DOHH2 (cell line): Measurements from ENCODE around the gene PIGH.
"Not testable (repeated sequence)": the region's sequence is repeated elsewhere in the genome, so short reads cannot be mapped to it uniquely, and the experiment has no call there.

Experiments used
- H3F3A ChIP-seq: fragments of 200-600 bp; sonication (generic), shearing (Covaris generic); 2 replicates; pipeline ENCODE4 v1.6.0; 2016; ENCODE audit warnings: antibody characterized with exemption, mild to moderate bottlenecking; ENCODE audit not compliant: control insufficient read depth, insufficient read depth
- H3K27ac ChIP-seq: fragments of 200-600 bp; sonication (generic); 2 replicates; pipeline ENCODE4 v1.5.1; 2014; ENCODE audit warnings: low read depth, mild to moderate bottlenecking, low read length, moderate library complexity
- H3K27me3 ChIP-seq: fragments of 200-600 bp; sonication (generic); 2 replicates; pipeline ENCODE4 v1.6.1; 2014; ENCODE audit warnings: mild to moderate bottlenecking, low read length, mixed read lengths; ENCODE audit not compliant: control insufficient read depth
- H3K36me3 ChIP-seq: fragments of 200-600 bp; sonication (generic); 2 replicates; pipeline ENCODE4 v1.6.1; 2014; ENCODE audit warnings: mild to moderate bottlenecking, low read length, moderate library complexity, mixed read lengths; ENCODE audit not compliant: control insufficient read depth
- H3K4me1 ChIP-seq: fragments of 200-600 bp; sonication (generic); 2 replicates; pipeline ENCODE4 v1.6.1; 2014; ENCODE audit warnings: mild to moderate bottlenecking, low read length, mixed read lengths; ENCODE audit not compliant: control insufficient read depth
- H3K4me2 ChIP-seq: fragments of 200-600 bp; sonication (generic); 2 replicates; pipeline ENCODE4 v1.6.0; 2014; ENCODE audit warnings: mild to moderate bottlenecking, low read length, moderate library complexity
- H3K4me3 ChIP-seq: fragments of 200-600 bp; sonication (generic); 2 replicates; pipeline ENCODE4 v1.5.1; 2014; ENCODE audit warnings: mild to moderate bottlenecking, low read length, mixed read lengths
- H3K79me2 ChIP-seq: fragments of 200-600 bp; sonication (generic); 2 replicates; pipeline ENCODE4 v1.6.1; 2014; ENCODE audit warnings: mild to moderate bottlenecking, low read length, mixed read lengths; ENCODE audit not compliant: control insufficient read depth
- H3K9me2 ChIP-seq: fragments of 200-600 bp; sonication (generic); replicated peaks from 2 replicates; pipeline ENCODE4 v1.6.1; 2014; ENCODE audit warnings: mild to moderate bottlenecking, low read length, mixed read lengths; ENCODE audit not compliant: control insufficient read depth
- H3K9me3 ChIP-seq: fragments of 200-600 bp; sonication (generic); 2 replicates; pipeline ENCODE4 v1.6.1; 2014; ENCODE audit warnings: antibody characterized with exemption, low read length, mixed read lengths; ENCODE audit not compliant: control insufficient read depth, insufficient read depth
- H4K20me1 ChIP-seq: fragments of 200-600 bp; sonication (generic); 2 replicates; pipeline ENCODE4 v1.6.0; 2014; ENCODE audit warnings: low read depth, mild to moderate bottlenecking, antibody characterized with exemption, low read length, moderate library complexity; ENCODE audit not compliant: control insufficient read depth, insufficient read depth
- EZH2phosphoT487 ChIP-seq: fragments of 200-600 bp; sonication (generic); IDR thresholded peaks from 2 replicates; pipeline ENCODE4 v1.6.1; 2017; ENCODE audit warnings: borderline replicate concordance, mild to moderate bottlenecking, antibody characterized with exemption, low read length, moderate library complexity, mixed read lengths
- TF ChIP-seq, protein P1 (sequence below): fragments of 200-600 bp; sonication (generic); IDR thresholded peaks from one replicate; pipeline ENCODE4 v1.5.1; 2014; ENCODE audit warnings: antibody characterized with exemption, mild to moderate bottlenecking, low read depth, low read length; ENCODE audit not compliant: poor library complexity, severe bottlenecking

The PIGH gene

DNA sequence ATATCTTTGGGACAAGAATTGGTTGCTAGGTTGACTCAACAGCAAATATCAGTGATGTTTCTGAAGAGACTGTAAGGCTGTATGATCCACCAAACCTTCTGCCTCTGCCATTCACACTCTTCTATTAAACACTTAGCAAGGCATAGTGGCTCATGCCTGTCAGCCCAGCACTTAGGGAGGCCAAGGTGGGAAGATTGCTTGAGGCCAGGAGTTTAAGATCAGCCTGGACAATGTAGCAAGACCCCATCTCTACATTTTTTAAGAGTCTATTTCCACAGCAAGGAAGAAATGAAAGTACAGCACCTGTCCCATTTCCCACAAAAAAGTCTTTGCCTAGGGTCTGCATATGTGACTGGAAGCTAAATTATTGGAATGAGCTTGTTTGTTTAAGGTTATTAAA is 27.5 kb upstream of the PIGH start:
- Histone ChIP-seq H3K27ac (no peak overlapping the region), H3K36me3 (no peaks in the 10 kb centered on the region), H3K4me3 (no peak overlapping the region), H3K27me3 (0 out of 2 replicates have a peak, but pooled peaks cover 2% of the 10 kb centered on the region), H3F3A (no peaks in the 10 kb centered on the region), H3K4me2 (no peak overlapping the region), H3K9me2 (no peaks in the 10 kb centered on the region), H3K4me1 (peaks cover 4% of the 10 kb centered on the region), H3K79me2 (no peaks in the 10 kb centered on the region), H4K20me1 (no peaks in the 10 kb centered on the region), H3K9me3 (no peaks in the 10 kb centered on the region)
- TF ChIP-seq, protein P1, sequence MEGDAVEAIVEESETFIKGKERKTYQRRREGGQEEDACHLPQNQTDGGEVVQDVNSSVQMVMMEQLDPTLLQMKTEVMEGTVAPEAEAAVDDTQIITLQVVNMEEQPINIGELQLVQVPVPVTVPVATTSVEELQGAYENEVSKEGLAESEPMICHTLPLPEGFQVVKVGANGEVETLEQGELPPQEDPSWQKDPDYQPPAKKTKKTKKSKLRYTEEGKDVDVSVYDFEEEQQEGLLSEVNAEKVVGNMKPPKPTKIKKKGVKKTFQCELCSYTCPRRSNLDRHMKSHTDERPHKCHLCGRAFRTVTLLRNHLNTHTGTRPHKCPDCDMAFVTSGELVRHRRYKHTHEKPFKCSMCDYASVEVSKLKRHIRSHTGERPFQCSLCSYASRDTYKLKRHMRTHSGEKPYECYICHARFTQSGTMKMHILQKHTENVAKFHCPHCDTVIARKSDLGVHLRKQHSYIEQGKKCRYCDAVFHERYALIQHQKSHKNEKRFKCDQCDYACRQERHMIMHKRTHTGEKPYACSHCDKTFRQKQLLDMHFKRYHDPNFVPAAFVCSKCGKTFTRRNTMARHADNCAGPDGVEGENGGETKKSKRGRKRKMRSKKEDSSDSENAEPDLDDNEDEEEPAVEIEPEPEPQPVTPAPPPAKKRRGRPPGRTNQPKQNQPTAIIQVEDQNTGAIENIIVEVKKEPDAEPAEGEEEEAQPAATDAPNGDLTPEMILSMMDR = no peak
- TF ChIP-seq EZH2phosphoT487 = no peak

GRCh38 chr14:67626131-67626530 is 26.1 kb upstream of the PIGH start:
- H3F3A ChIP-seq, H3K9me2 ChIP-seq, H3K79me2 ChIP-seq, H4K20me1 ChIP-seq, H3K4me1 ChIP-seq, H3K4me3 ChIP-seq, H3K36me3 ChIP-seq, H3K4me2 ChIP-seq, H3K27ac ChIP-seq, H3K9me3 ChIP-seq, H3K27me3 ChIP-seq: not testable (repeated sequence)

DNA sequence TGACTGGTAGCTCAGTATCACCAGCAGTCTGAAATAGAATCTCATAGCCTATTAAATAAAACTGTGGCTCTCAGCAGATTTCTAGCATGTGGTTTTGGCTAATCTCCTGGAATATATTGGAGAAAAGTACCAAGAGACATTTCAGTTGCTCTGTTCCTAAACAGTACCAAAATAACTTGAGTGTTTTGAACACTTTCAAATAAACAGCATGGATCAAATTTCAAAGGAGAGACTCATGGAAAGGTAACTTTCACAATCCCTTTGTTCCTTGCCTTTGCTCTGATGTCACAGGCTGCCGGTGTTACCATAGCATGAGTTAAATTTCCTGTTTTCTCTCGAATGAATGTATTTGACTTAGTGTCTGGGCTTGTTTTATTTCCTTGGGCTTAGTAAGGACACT is 23.0 kb upstream of the PIGH start:
- Histone ChIP-seq H3K9me3 (no peaks in the 10 kb centered on the region), H3K4me1 (peaks cover 24% of the 10 kb centered on the region), H3K27me3 (peaks cover 18% of the 10 kb centered on the region), H3K27ac (no peak overlapping the region), H3K4me2 (no peak overlapping the region), H3K4me3 (no peak overlapping the region), H4K20me1 (no peaks in the 10 kb centered on the region), H3F3A (peaks cover 2% of the 10 kb centered on the region; the same call in 1 of the 2 replicates), H3K9me2 (no peaks in the 10 kb centered on the region), H3K36me3 (no peaks in the 10 kb centered on the region), H3K79me2 (no peaks in the 10 kb centered on the region)
- TF ChIP-seq EZH2phosphoT487 = no peak
- TF ChIP-seq, protein P1 = no peak

- H3K36me3 ChIP-seq = no peaks in the 10 kb centered on the region
- no peaks in the 10 kb centered on the region for H3K9me2 ChIP-seq
- H3K27me3 ChIP-seq = peaks cover 18% of the 10 kb centered on the region
- H4K20me1 ChIP-seq = no peaks in the 10 kb centered on the region
- no peak for TF ChIP-seq EZH2phosphoT487
- TF ChIP-seq, protein P1 = no peak
- H3K79me2 ChIP-seq = no peaks in the 10 kb centered on the region
- H3F3A ChIP-seq = peaks cover 2% of the 10 kb centered on the region; the same call in 1 of the 2 replicates
- H3K9me3 ChIP-seq = no peaks in the 10 kb centered on the region
- peaks cover 24% of the 10 kb centered on the region for H3K4me1 ChIP-seq
- H3K4me2 ChIP-seq = no peak overlapping the region
- no peak overlapping the region for H3K4me3 ChIP-seq
- H3K27ac ChIP-seq = no peak overlapping the region
Observed at GRCh38 chr14:67622675-67623074, 22.6 kb upstream of the PIGH start.
